Gastrocnemius medialis (tissue), 4 donors: ENCODE results near the gene XIRP1.
A peak's percentile ranks its signal among the peaks of the same experiment; 100 is the strongest.

Experiments used
- CTCF ChIP-seq, 5 experiments: fragments of 450-650 bp in 3 of 5; fragments of 200-600 bp in 2 of 5; sonication (generic) in 2 of 5; IDR thresholded peaks in 4 of 5; conservative IDR thresholded peaks in 1 of 5; 1 replicate in 4 of 5; 2 replicates in 1 of 5; pipeline ENCODE4 v1.5.1; 2016 to 2019; ENCODE audit warnings: antibody characterized with exemption in 5 of 5, mild to moderate bottlenecking in 3 of 5, moderate library complexity in 3 of 5
- POLR2A ChIP-seq, 2 donors: fragments of 450-650 bp; IDR thresholded peaks; one replicate each; pipeline ENCODE4 v1.6.1; 2017; ENCODE audit warnings: antibody characterized with exemption in 2 of 2, mild to moderate bottlenecking in 2 of 2, moderate library complexity in 2 of 2

- peak in 4 of 5 experiments; percentile 43 to 66 (median 44) for TF ChIP-seq CTCF (IDR thresholded peaks at IDR 0.05 in 4 of 5, conservative IDR thresholded peaks at IDR 0.05 in 1 of 5)
- TF ChIP-seq POLR2A (IDR thresholded peaks at IDR 0.05): peak in 1 of 2 donors; percentile 38
Observed at GRCh38 chr3:39150148-39150802, 42.1 kb downstream of the XIRP1 start.
